Glomerular visceral epithelial cell (primary cell): ENCODE measurements around the gene OR10P1.

ENCODE experiments used
- DNase-seq: peaks from one replicate; pipeline ENCODE4 v3.0.0-alpha.2; 2016; ENCODE audit errors: extremely low spot score

OR10P1 gene

GRCh38 chr12:55684761-55685370, 48.2 kb downstream of the OR10P1 start:
- DNase-seq = no peak

GRCh38 chr12:55685671-55686070, 49.0 kb downstream of the OR10P1 start:
- DNase-seq = no peak

- DNase-seq = no peak
Observed at GRCh38 chr12:55686366-55687010, 49.8 kb downstream of the OR10P1 start.
